Neuronal stem cell (in vitro differentiated cells): ENCODE results near the gene NUP62.
A peak's percentile ranks its signal among the peaks of the same experiment; 100 is the strongest.

Experiments used
- DNase-seq: peaks from one replicate; pipeline ENCODE4 v3.0.0-alpha.2; 2013; ENCODE audit warnings: low spot score
- H2AFZ ChIP-seq: one replicate; pipeline ENCODE4 v1.6.1; 2013; ENCODE audit warnings: mild to moderate bottlenecking, low read length, inconsistent platforms
- H2AK5ac ChIP-seq: 2 replicates; pipeline ENCODE4 v1.6.1; 2013; ENCODE audit warnings: low read depth, mild to moderate bottlenecking, inconsistent platforms, low read length, moderate library complexity, mixed read lengths
- H2BK120ac ChIP-seq: 2 replicates; pipeline ENCODE4 v1.6.1; 2013; ENCODE audit warnings: low read depth, mild to moderate bottlenecking, inconsistent platforms, low read length, moderate library complexity, mixed read lengths
- H2BK12ac ChIP-seq: one replicate; pipeline ENCODE4 v1.6.1; 2013; ENCODE audit warnings: low read length, inconsistent platforms
- H2BK15ac ChIP-seq: 2 replicates; pipeline ENCODE4 v1.6.1; 2013; ENCODE audit warnings: mild to moderate bottlenecking, low read length, inconsistent platforms, mixed read lengths
- H2BK5ac ChIP-seq: one replicate; pipeline ENCODE4 v1.6.1; 2013; ENCODE audit warnings: inconsistent platforms, mild to moderate bottlenecking, low read length, moderate library complexity
- H3K14ac ChIP-seq: one replicate; pipeline ENCODE4 v1.6.1; 2013; ENCODE audit warnings: low read length, inconsistent platforms
- H3K18ac ChIP-seq: 2 replicates; pipeline ENCODE4 v1.6.1; 2013; ENCODE audit warnings: low read length, inconsistent platforms
- H3K23ac ChIP-seq: 2 replicates; pipeline ENCODE4 v1.6.1; 2013; ENCODE audit warnings: low read depth, mild to moderate bottlenecking, mixed read lengths, low read length, inconsistent platforms; ENCODE audit not compliant: poor library complexity
- H3K27ac ChIP-seq: replicated peaks from 3 replicates; pipeline ENCODE4 v1.5.1; 2013; ENCODE audit warnings: low read length, inconsistent platforms
- H3K27me3 ChIP-seq, 3 experiments: 2 replicates each; pipeline ENCODE4 v1.6.1; 2013; ENCODE audit warnings: low read length in 3 of 3, mild to moderate bottlenecking in 2 of 3, inconsistent platforms in 1 of 3, low read depth in 1 of 3, mixed read lengths in 1 of 3, moderate library complexity in 1 of 3; ENCODE audit not compliant: control insufficient read depth in 3 of 3, insufficient read depth in 3 of 3
- H3K36me3 ChIP-seq, 2 donors: replicated peaks in 1 of 2; 2 replicates each; pipeline ENCODE4 v1.6.1; 2013; ENCODE audit warnings: low read length in 2 of 2; ENCODE audit not compliant: control insufficient read depth in 2 of 2, insufficient read depth in 2 of 2
- H3K4ac ChIP-seq: 2 replicates; pipeline ENCODE4 v1.6.1; 2013; ENCODE audit warnings: inconsistent platforms, mild to moderate bottlenecking, low read length, moderate library complexity
- H3K4me1 ChIP-seq, 2 donors: 1 replicate in 1 of 2; 2 replicates in 1 of 2; pipeline ENCODE4 v1.6.1; 2013; ENCODE audit warnings: low read length in 2 of 2, low read depth in 1 of 2; ENCODE audit not compliant: control insufficient read depth in 2 of 2, insufficient read depth in 1 of 2
- H3K4me2 ChIP-seq: one replicate; pipeline ENCODE4 v1.6.1; 2013; ENCODE audit warnings: mild to moderate bottlenecking, low read length, inconsistent platforms; ENCODE audit not compliant: insufficient read depth, poor library complexity, severe bottlenecking
- H3K4me3 ChIP-seq, 2 donors: 2 replicates each; pipeline ENCODE4 v1.5.1; 2013; ENCODE audit warnings: low read length in 2 of 2, mild to moderate bottlenecking in 2 of 2, inconsistent platforms in 1 of 2, moderate library complexity in 1 of 2
- H3K79me1 ChIP-seq: one replicate; pipeline ENCODE4 v1.6.1; 2013; ENCODE audit warnings: low read depth, mild to moderate bottlenecking, inconsistent platforms, low read length, moderate library complexity
- H3K9ac ChIP-seq: one replicate; pipeline ENCODE4 v1.6.1; 2013; ENCODE audit warnings: mild to moderate bottlenecking, low read depth, low read length, inconsistent platforms; ENCODE audit not compliant: poor library complexity
- H3K9me3 ChIP-seq, 2 donors: replicated peaks in 1 of 2; 2 replicates each; pipeline versions ENCODE3 to v1.6.1; 2013; ENCODE audit warnings: low read length in 2 of 2, mild to moderate bottlenecking in 2 of 2, inconsistent platforms in 1 of 2, low read depth in 1 of 2, mixed read lengths in 1 of 2, moderate library complexity in 1 of 2; ENCODE audit not compliant: control insufficient read depth in 2 of 2, insufficient read depth in 1 of 2
- H4K8ac ChIP-seq: one replicate; pipeline ENCODE4 v1.6.1; 2013; ENCODE audit warnings: low read depth, mild to moderate bottlenecking, inconsistent platforms, low read length, moderate library complexity
- H4K91ac ChIP-seq: one replicate; pipeline ENCODE4 v1.6.1; 2013; ENCODE audit warnings: low read length, low read depth, mild to moderate bottlenecking, inconsistent platforms; ENCODE audit not compliant: poor library complexity
- WGBS, 2 donors: extraction: QIAGEN DNeasy Blood & Tissue Kit; methylation state at CpG; one replicate each; pipeline ENCODE4 v1.1.7; 2013; ENCODE audit warnings: missing lambda C conversion rate in 2 of 2, mixed read lengths in 1 of 2; ENCODE audit not compliant: insufficient read length in 2 of 2, insufficient replicate concordance in 1 of 2; ENCODE audit errors: extremely low coverage in 2 of 2; 5-methylcytosine and 5-hydroxymethylcytosine counted together

NUP62 gene

GRCh38 chr19:49859682-49860335 is 69.5 kb downstream of the NUP62 start:
- no peak overlapping the region for H3K18ac ChIP-seq
- no peak overlapping the region for H4K91ac ChIP-seq
- H2BK120ac ChIP-seq, result no peak overlapping the region
- H2BK15ac ChIP-seq, result no peak overlapping the region
- H3K79me1 ChIP-seq, result peaks cover 13% of the 10 kb centered on the region
- peak overlapping the region; percentile 86 for H3K23ac ChIP-seq
- no peak overlapping the region for H2AK5ac ChIP-seq
- no peak overlapping the region for H3K4me2 ChIP-seq
- H3K14ac ChIP-seq, result peak overlapping the region; percentile 12
- H2BK5ac ChIP-seq, result no peak overlapping the region
- DNase-seq, result no peak
- peak overlapping the region in 1 of 2 donors; percentile 22 for H3K4me3 ChIP-seq
- no peak overlapping the region for H2BK12ac ChIP-seq
- no peaks in the 10 kb centered on the region for H3K4me1 ChIP-seq
- peaks cover 80 to 97% of the 10 kb centered on the region in 2 donors for H3K36me3 ChIP-seq
- H4K8ac ChIP-seq, result peak overlapping the region; percentile 86
- no CpG with 5 or more reads among the region's 22 CpGs for WGBS, 2 donors
- no peak overlapping the region for H3K27ac ChIP-seq
- H2AFZ ChIP-seq, result no peak overlapping the region
- H3K9me3 ChIP-seq, result peaks cover 0 to 2% of the 10 kb centered on the region in 2 donors
- no peak overlapping the region for H3K4ac ChIP-seq
- H3K9ac ChIP-seq, result no peak overlapping the region
- no peaks in the 10 kb centered on the region for H3K27me3 ChIP-seq

DNA sequence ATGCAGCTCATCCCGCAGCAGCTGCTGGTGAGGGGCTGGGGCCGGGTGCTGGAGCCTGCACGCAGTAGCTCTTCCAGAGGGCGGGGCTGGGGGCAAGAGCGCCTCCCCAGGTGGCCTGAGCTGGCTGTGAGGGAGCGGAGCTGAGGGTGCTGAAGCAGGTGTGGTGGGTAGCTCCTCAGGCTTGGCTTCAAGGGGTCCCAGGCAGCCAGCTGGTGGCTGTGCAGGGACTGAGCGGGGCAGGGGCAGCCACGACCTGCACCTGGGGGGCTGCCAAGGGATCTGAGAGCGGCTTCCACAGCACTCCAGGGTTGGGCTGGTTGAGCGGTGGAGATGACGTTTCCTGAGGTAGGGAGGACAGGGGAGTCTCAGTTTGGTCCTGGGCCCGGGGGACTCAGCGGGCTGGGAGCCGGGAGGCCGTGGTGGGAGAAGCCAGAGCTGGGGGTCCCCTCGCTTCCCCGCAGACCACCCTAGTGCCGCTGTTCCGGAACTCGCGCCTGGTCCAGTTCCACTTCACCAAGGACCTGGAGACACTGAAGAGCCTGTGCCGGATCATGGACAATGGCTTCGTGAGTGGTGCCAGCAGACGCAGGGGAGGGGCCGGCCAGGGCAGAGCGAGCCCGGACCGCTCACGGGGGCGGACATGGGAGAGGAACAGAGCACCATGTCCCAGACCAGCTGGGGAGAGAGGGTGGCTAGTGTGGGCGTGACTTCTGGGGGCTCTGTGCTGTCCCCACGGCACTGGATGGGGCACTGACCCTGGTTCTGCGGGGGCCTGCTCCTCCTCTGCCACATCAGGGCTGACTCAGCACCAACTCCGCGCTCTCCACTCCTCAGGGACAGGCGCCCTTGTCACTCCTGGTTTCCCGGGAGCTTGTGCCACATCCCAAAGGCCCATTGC is 71.0 kb downstream of the NUP62 start:
- no peak overlapping the region for H3K14ac ChIP-seq
- no peak overlapping the region for H2AFZ ChIP-seq
- no peak overlapping the region for H4K8ac ChIP-seq
- H3K4me3 ChIP-seq, result no peak overlapping the region
- H4K91ac ChIP-seq, result no peak overlapping the region
- H3K4me2 ChIP-seq, result no peak overlapping the region
- peaks cover 24% of the 10 kb centered on the region for H3K79me1 ChIP-seq
- peak overlapping the region; percentile 28 for H3K27ac ChIP-seq
- no peak overlapping the region for H2BK12ac ChIP-seq
- H3K9ac ChIP-seq, result peak overlapping the region; percentile 70
- no peak overlapping the region for H2BK15ac ChIP-seq
- WGBS, 2 donors, result no CpG with 5 or more reads among the region's 37 CpGs
- H3K23ac ChIP-seq, result peak overlapping the region; percentile 80
- peak overlapping the region; percentile 75 for H2BK5ac ChIP-seq
- peaks cover 74 to 96% of the 10 kb centered on the region in 2 donors for H3K36me3 ChIP-seq
- no peak overlapping the region for H2BK120ac ChIP-seq
- H3K27me3 ChIP-seq, result no peaks in the 10 kb centered on the region
- H2AK5ac ChIP-seq, result no peak overlapping the region
- H3K4me1 ChIP-seq, result no peaks in the 10 kb centered on the region
- no peak overlapping the region for H3K4ac ChIP-seq
- no peak for DNase-seq
- H3K9me3 ChIP-seq, result peaks cover 0 to 2% of the 10 kb centered on the region in 2 donors
- H3K18ac ChIP-seq, result no peak overlapping the region

DNA sequence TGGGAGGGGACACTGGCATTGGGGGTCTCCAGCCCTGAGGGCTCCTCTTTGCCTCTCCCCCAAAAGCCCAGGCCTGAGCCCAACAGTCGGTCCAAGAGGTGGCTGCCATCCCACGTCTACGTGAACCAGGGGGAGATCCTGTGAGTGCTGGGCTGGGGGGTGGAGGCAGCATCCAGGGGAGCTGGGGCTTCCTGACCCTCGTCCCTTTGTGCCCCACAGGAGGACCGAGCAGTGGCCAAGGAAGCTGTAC is 71.5 kb downstream of the NUP62 start:
- peak overlapping the region; percentile 70 for H3K9ac ChIP-seq
- H2BK120ac ChIP-seq, result no peak overlapping the region
- H2BK15ac ChIP-seq, result no peak overlapping the region
- no peak overlapping the region for H2AFZ ChIP-seq
- peak overlapping the region; percentile 80 for H3K23ac ChIP-seq
- no peak for DNase-seq
- H3K4ac ChIP-seq, result no peak overlapping the region
- H4K8ac ChIP-seq, result no peak overlapping the region
- peaks cover 1 to 4% of the 10 kb centered on the region in 2 donors for H3K4me1 ChIP-seq
- H3K27ac ChIP-seq, result no peak overlapping the region
- no peak overlapping the region for H3K14ac ChIP-seq
- no peak overlapping the region for H2BK12ac ChIP-seq
- WGBS, 2 donors, result no CpG with 5 or more reads among the region's 5 CpGs
- H2BK5ac ChIP-seq, result no peak overlapping the region
- H3K4me3 ChIP-seq, result no peak overlapping the region
- H3K9me3 ChIP-seq, result no peaks in the 10 kb centered on the region
- H3K27me3 ChIP-seq, result no peaks in the 10 kb centered on the region
- no peak overlapping the region for H4K91ac ChIP-seq
- H3K4me2 ChIP-seq, result no peak overlapping the region
- H3K36me3 ChIP-seq, result peaks cover 69 to 95% of the 10 kb centered on the region in 2 donors
- peaks cover 24% of the 10 kb centered on the region for H3K79me1 ChIP-seq
- no peak overlapping the region for H2AK5ac ChIP-seq
- H3K18ac ChIP-seq, result no peak overlapping the region

DNA sequence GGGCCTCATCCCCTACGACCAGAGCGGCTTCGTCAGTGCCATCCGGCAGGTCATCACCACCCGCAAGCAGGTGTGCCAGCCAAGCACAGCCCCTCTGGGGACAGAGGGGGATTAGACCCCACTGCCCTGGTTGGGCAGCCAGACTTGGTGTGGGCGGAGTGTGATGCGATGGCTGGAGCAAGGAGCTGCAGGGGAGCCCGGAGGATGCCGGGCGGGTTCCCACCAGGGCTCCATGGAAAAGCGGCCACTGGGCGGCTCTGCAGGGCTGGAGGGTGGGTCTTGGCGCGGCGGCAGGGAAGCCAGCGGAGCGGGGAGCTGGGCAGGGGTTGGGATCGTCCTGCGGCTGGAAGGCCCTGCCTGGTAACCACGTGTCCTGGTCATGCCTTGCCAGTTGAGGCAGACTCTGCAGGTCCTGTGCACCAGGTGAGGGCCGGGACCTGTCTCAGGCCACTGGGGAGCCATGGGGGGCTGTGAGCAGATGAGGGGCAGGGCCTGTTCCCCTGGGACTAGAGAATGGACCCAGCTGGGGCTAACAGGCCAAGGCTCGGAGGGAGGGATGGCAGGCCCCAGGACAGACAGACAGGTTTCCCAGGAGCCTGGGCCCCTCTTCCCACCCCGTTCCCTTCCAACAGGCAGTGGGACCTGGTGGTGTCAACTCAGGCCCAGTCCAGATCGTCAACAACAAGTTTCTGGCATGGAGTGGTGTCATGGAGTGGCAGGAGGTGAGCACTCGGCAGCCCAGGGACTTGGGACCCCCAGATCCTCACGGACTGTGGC is 72.1 kb downstream of the NUP62 start:
- Histone ChIP-seq H3K4me1 (peaks cover 6 to 9% of the 10 kb centered on the region in 2 donors), H3K36me3 (peaks cover 72 to 95% of the 10 kb centered on the region in 2 donors), H3K14ac (no peak overlapping the region), H2BK15ac (no peak overlapping the region), H4K91ac (no peak overlapping the region), H3K4me3 (no peak overlapping the region), H3K27me3 (no peaks in the 10 kb centered on the region), H3K23ac (peak overlapping the region; percentile 80), H2BK5ac (no peak overlapping the region), H3K79me1 (peaks cover 24% of the 10 kb centered on the region), H3K4me2 (no peak overlapping the region), H2AK5ac (no peak overlapping the region), H2AFZ (no peak overlapping the region), H2BK12ac (no peak overlapping the region), H3K27ac (no peak overlapping the region), H3K9ac (peak overlapping the region; percentile 70), H3K4ac (no peak overlapping the region), H3K9me3 (no peaks in the 10 kb centered on the region), H2BK120ac (no peak overlapping the region), H4K8ac (no peak overlapping the region), H3K18ac (no peak overlapping the region)
- DNase-seq, result no peak
- WGBS, 2 donors, result no CpG with 5 or more reads among the region's 26 CpGs
